SJCRH30 (cell line): ENCODE data around the gene GRSF1. TPM values are rescaled to one million over a fixed set of nuclear protein-coding genes. Genes with fewer than 3 reads are reported as not detected.
"Not testable (repeated sequence)": the region's sequence is repeated elsewhere in the genome, so short reads cannot be mapped to it uniquely, and the experiment has no call there.

Experiments
- DNase-seq, 2 experiments: peaks; one replicate each; pipeline ENCODE4 v3.0.0-alpha.2; 2015 to 2020
- H3K27ac ChIP-seq: fragments of 250-450 bp; sonication (Bioruptor Pico); 2 replicates; pipeline ENCODE4 v1.5.1; 2020; ENCODE audit warnings: mild to moderate bottlenecking, moderate library complexity
- H3K27me3 ChIP-seq: fragments of 250-450 bp; sonication (Bioruptor Pico); 2 replicates; pipeline ENCODE4 v1.5.1; 2020; ENCODE audit warnings: mild to moderate bottlenecking, moderate library complexity
- H3K36me3 ChIP-seq: fragments of 250-450 bp; sonication (Bioruptor Pico); 2 replicates; pipeline ENCODE4 v1.5.1; 2020; ENCODE audit warnings: mild to moderate bottlenecking, moderate library complexity
- H3K4me1 ChIP-seq: fragments of 250-450 bp; sonication (Bioruptor Pico); 2 replicates; pipeline ENCODE4 v1.5.1; 2020; ENCODE audit warnings: mild to moderate bottlenecking, moderate library complexity
- H3K4me3 ChIP-seq: fragments of 250-450 bp; sonication (Bioruptor Pico); 2 replicates; pipeline ENCODE4 v1.5.1; 2020; ENCODE audit warnings: mild to moderate bottlenecking, moderate library complexity
- H3K9me3 ChIP-seq: fragments of 250-450 bp; sonication (Bioruptor Pico); replicated peaks from 2 replicates; pipeline ENCODE4 v1.5.1; 2020; ENCODE audit warnings: mild to moderate bottlenecking, moderate library complexity
- total RNA-seq: library from RNA; depleted of rRNA; stranded (reverse); fragments of >200 nt; shearing (Covaris generic); gene quantifications from 2 replicates; pipeline ENCODE4 v1.2.3, GENCODE V29; 2014

The GRSF1 gene
- total RNA-seq, 1 experiment from 2014 or later = 121 TPM

- Histone ChIP-seq H3K9me3 (no peaks in the 10 kb centered on the region), H3K4me1 (no peaks in the 10 kb centered on the region), H3K27ac (no peak overlapping the region), H3K4me3 (no peak overlapping the region), H3K36me3 (peaks cover 25% of the 10 kb centered on the region), H3K27me3 (no peaks in the 10 kb centered on the region)
- no peak for DNase-seq
Measured at GRCh38 chr4:70815370-70815769, 24.3 kb downstream of the GRSF1 start.

GRCh38 chr4:70808151-70808550, 31.5 kb downstream of the GRSF1 start:
- H3K4me3 ChIP-seq = no peak overlapping the region
- no peaks in the 10 kb centered on the region for H3K4me1 ChIP-seq
- no peaks in the 10 kb centered on the region for H3K27me3 ChIP-seq
- DNase-seq = no peak
- peaks cover 8% of the 10 kb centered on the region; the same call in 1 of the 2 replicates for H3K36me3 ChIP-seq
- no peaks in the 10 kb centered on the region for H3K9me3 ChIP-seq
- H3K27ac ChIP-seq = no peak overlapping the region

GRCh38 chr4:70802928-70803580, 36.6 kb downstream of the GRSF1 start:
- DNase-seq = no peak
- Histone ChIP-seq H3K27me3 (no peaks in the 10 kb centered on the region), H3K4me3 (no peak overlapping the region), H3K27ac (no peak overlapping the region), H3K36me3 (peaks cover 16% of the 10 kb centered on the region), H3K9me3 (no peaks in the 10 kb centered on the region), H3K4me1 (no peaks in the 10 kb centered on the region)

GRCh38 chr4:70801265-70801809, 38.4 kb downstream of the GRSF1 start:
- Histone ChIP-seq H3K36me3 (peaks cover 15% of the 10 kb centered on the region), H3K9me3 (no peaks in the 10 kb centered on the region), H3K4me3 (no peak overlapping the region), H3K27me3 (no peaks in the 10 kb centered on the region), H3K4me1 (no peaks in the 10 kb centered on the region), H3K27ac (no peak overlapping the region)
- DNase-seq = no peak

- Histone ChIP-seq H3K9me3 (no peaks in the 10 kb centered on the region), H3K4me3 (no peak overlapping the region), H3K27me3 (no peaks in the 10 kb centered on the region), H3K36me3 (peaks cover 48% of the 10 kb centered on the region), H3K4me1 (no peaks in the 10 kb centered on the region), H3K27ac (no peak overlapping the region)
- no peak for DNase-seq
Measured at GRCh38 chr4:70793626-70794025, 46.1 kb downstream of the GRSF1 start.

- Histone ChIP-seq H3K27ac (no peak overlapping the region), H3K27me3 (no peaks in the 10 kb centered on the region), H3K4me3 (no peak overlapping the region), H3K36me3 (peaks cover 61% of the 10 kb centered on the region), H3K9me3 (no peaks in the 10 kb centered on the region), H3K4me1 (no peaks in the 10 kb centered on the region)
- DNase-seq = no peak
Measured at GRCh38 chr4:70788733-70789132, 51.0 kb downstream of the GRSF1 start.

- Histone ChIP-seq H3K27ac (no peak overlapping the region), H3K36me3 (peaks cover 59% of the 10 kb centered on the region)
Measured at GRCh38 chr4:70787496-70787895, 52.2 kb downstream of the GRSF1 start.

GRCh38 chr4:70783096-70783495, 56.6 kb downstream of the GRSF1 start:
- H3K27me3 ChIP-seq = no peaks in the 10 kb centered on the region
- peaks cover 63% of the 10 kb centered on the region for H3K36me3 ChIP-seq
- H3K4me3 ChIP-seq = no peak overlapping the region
- no peak for DNase-seq
- H3K27ac ChIP-seq = no peak overlapping the region
- no peaks in the 10 kb centered on the region for H3K9me3 ChIP-seq
- H3K4me1 ChIP-seq = no peaks in the 10 kb centered on the region

More at GRCh38 chr4:70787496-70787895, 52.2 kb downstream of the GRSF1 start:
- H3K4me1 ChIP-seq = no peaks in the 10 kb centered on the region
- H3K4me3 ChIP-seq = no peak overlapping the region
- no peaks in the 10 kb centered on the region for H3K9me3 ChIP-seq
- no peak for DNase-seq
- H3K27me3 ChIP-seq = no peaks in the 10 kb centered on the region

GRCh38 chr4:70778888-70779422, 60.7 kb downstream of the GRSF1 start:
- H3K27ac ChIP-seq = no peak overlapping the region
- no peaks in the 10 kb centered on the region for H3K27me3 ChIP-seq
- peaks cover 46% of the 10 kb centered on the region for H3K36me3 ChIP-seq
- H3K9me3 ChIP-seq = no peaks in the 10 kb centered on the region
- no peaks in the 10 kb centered on the region for H3K4me1 ChIP-seq
- H3K4me3 ChIP-seq = no peak overlapping the region
- DNase-seq = no peak

GRCh38 chr4:70772929-70773555, 66.6 kb downstream of the GRSF1 start:
- Histone ChIP-seq H3K4me3 (no peak overlapping the region), H3K36me3 (peaks cover 42% of the 10 kb centered on the region), H3K4me1 (no peaks in the 10 kb centered on the region), H3K27ac (no peak overlapping the region), H3K27me3 (no peaks in the 10 kb centered on the region), H3K9me3 (no peaks in the 10 kb centered on the region)
- DNase-seq = no peak

- peaks cover 47% of the 10 kb centered on the region for H3K36me3 ChIP-seq
- H3K27ac ChIP-seq, H3K4me3 ChIP-seq, H3K9me3 ChIP-seq, H3K4me1 ChIP-seq, H3K27me3 ChIP-seq, DNase-seq: not testable (repeated sequence)
Measured at GRCh38 chr4:70769396-70769795, 70.3 kb downstream of the GRSF1 start.

- no peaks in the 10 kb centered on the region for H3K9me3 ChIP-seq
- no peak for DNase-seq
- no peak overlapping the region for H3K4me3 ChIP-seq
- no peaks in the 10 kb centered on the region for H3K27me3 ChIP-seq
- no peak overlapping the region for H3K27ac ChIP-seq
- no peaks in the 10 kb centered on the region for H3K4me1 ChIP-seq
- peaks cover 53% of the 10 kb centered on the region for H3K36me3 ChIP-seq
Measured at GRCh38 chr4:70768301-70768948, 71.3 kb downstream of the GRSF1 start.
